Osteocyte (in vitro differentiated cells): Measurements from ENCODE around the gene LYSMD3. TPM values are rescaled to one million over a fixed set of nuclear protein-coding genes. Genes with fewer than 3 reads are reported as not detected.

Experiments used
- DNase-seq: peaks from one replicate; pipeline ENCODE4 v3.0.0; 2021; ENCODE audit warnings: mixed read lengths; ENCODE audit not compliant: unreplicated experiment; ENCODE audit errors: extremely low spot score
- H3K27ac Mint-ChIP-seq: one replicate; pipeline ENCODE4 v1.8.0; 2021; ENCODE audit warnings: mild to moderate bottlenecking, mixed read lengths; ENCODE audit not compliant: unreplicated experiment
- H3K27me3 Mint-ChIP-seq: one replicate; pipeline ENCODE4 v1.8.0; 2021; ENCODE audit warnings: mixed read lengths; ENCODE audit not compliant: unreplicated experiment
- H3K36me3 Mint-ChIP-seq: one replicate; pipeline ENCODE4 v1.8.0; 2021; ENCODE audit warnings: mixed read lengths; ENCODE audit not compliant: unreplicated experiment
- H3K4me1 Mint-ChIP-seq: one replicate; pipeline ENCODE4 v1.8.0; 2021; ENCODE audit warnings: mixed read lengths; ENCODE audit not compliant: unreplicated experiment
- H3K4me3 Mint-ChIP-seq: one replicate; pipeline ENCODE4 v1.8.0; 2021; ENCODE audit warnings: mild to moderate bottlenecking, moderate library complexity, mixed read lengths; ENCODE audit not compliant: unreplicated experiment
- H3K9me3 Mint-ChIP-seq: one replicate; pipeline ENCODE4 v1.8.0; 2021; ENCODE audit warnings: mixed read lengths; ENCODE audit not compliant: unreplicated experiment
- CTCF ChIP-seq: fragments of 200-600 bp; sonication (generic); IDR thresholded peaks from 2 replicates; pipeline ENCODE4 v1.5.0; 2021; ENCODE audit warnings: antibody characterized with exemption, mild to moderate bottlenecking, moderate library complexity
- total RNA-seq: library from RNA; stranded (reverse); gene quantifications from 2 replicates; pipeline ENCODE4 v1.2.1, GENCODE V29; 2021

LYSMD3 gene
- total RNA-seq, 1 donor from 2014 or later = 20.8 TPM

- no peak overlapping the region for H3K4me3 Mint-ChIP-seq
- H3K4me1 Mint-ChIP-seq = no peaks in the 10 kb centered on the region
- no peak for TF ChIP-seq CTCF
- no peaks in the 10 kb centered on the region for H3K9me3 Mint-ChIP-seq
- no peaks in the 10 kb centered on the region for H3K27me3 Mint-ChIP-seq
- no peak overlapping the region for H3K27ac Mint-ChIP-seq
- peaks cover 9% of the 10 kb centered on the region for H3K36me3 Mint-ChIP-seq
- DNase-seq = no peak
Measured at GRCh38 chr5:90510438-90510837, 18.9 kb downstream of the LYSMD3 start.

GRCh38 chr5:90506221-90506620 lies 23.2 kb downstream of the LYSMD3 start:
- no peaks in the 10 kb centered on the region for H3K27me3 Mint-ChIP-seq
- peaks cover 5% of the 10 kb centered on the region for H3K36me3 Mint-ChIP-seq
- no peak for DNase-seq
- no peak for TF ChIP-seq CTCF
- no peak overlapping the region for H3K27ac Mint-ChIP-seq
- no peak overlapping the region for H3K4me3 Mint-ChIP-seq
- no peaks in the 10 kb centered on the region for H3K4me1 Mint-ChIP-seq
- no peaks in the 10 kb centered on the region for H3K9me3 Mint-ChIP-seq

- no peaks in the 10 kb centered on the region for H3K9me3 Mint-ChIP-seq
- H3K27me3 Mint-ChIP-seq = no peaks in the 10 kb centered on the region
- TF ChIP-seq CTCF = no peak
- H3K4me1 Mint-ChIP-seq = no peaks in the 10 kb centered on the region
- H3K36me3 Mint-ChIP-seq = peaks cover 5% of the 10 kb centered on the region
- DNase-seq = no peak
- H3K4me3 Mint-ChIP-seq = no peak overlapping the region
- no peak overlapping the region for H3K27ac Mint-ChIP-seq
Measured at GRCh38 chr5:90504743-90505142, 24.6 kb downstream of the LYSMD3 start.

- Mint-ChIP-seq H3K27ac (no peak overlapping the region), H3K4me1 (no peaks in the 10 kb centered on the region), H3K27me3 (no peaks in the 10 kb centered on the region), H3K36me3 (peaks cover 3% of the 10 kb centered on the region), H3K9me3 (no peaks in the 10 kb centered on the region), H3K4me3 (no peak overlapping the region)
- no peak for DNase-seq
- no peak for TF ChIP-seq CTCF
Measured at GRCh38 chr5:90503596-90503995, 25.8 kb downstream of the LYSMD3 start.

GRCh38 chr5:90495146-90495545 lies 34.2 kb downstream of the LYSMD3 start:
- Mint-ChIP-seq H3K4me1 (no peaks in the 10 kb centered on the region), H3K9me3 (peaks cover 7% of the 10 kb centered on the region), H3K27ac (no peak overlapping the region), H3K36me3 (peaks cover 7% of the 10 kb centered on the region), H3K4me3 (no peak overlapping the region), H3K27me3 (no peaks in the 10 kb centered on the region)
- TF ChIP-seq CTCF = no peak
- no peak for DNase-seq
